K562 (cell line): Measurements from ENCODE around the gene GMPR. TPM values are rescaled to one million over a fixed set of nuclear protein-coding genes. Genes with fewer than 3 reads are reported as not detected.

ENCODE experiments used
- CEBPZ ChIP-seq: fragments of 150-350 bp; IDR thresholded peaks from 2 replicates; pipeline ENCODE4 v1.6.1; 2014; ENCODE audit warnings: low read depth, mild to moderate bottlenecking, low read length, borderline replicate concordance
- CXXC5 ChIP-seq: fragments of 250-450 bp; sonication (Bioruptor Pico); IDR thresholded peaks from 2 replicates; pipeline ENCODE4 v1.8.0; 2022; ENCODE audit warnings: inconsistent platforms, mild to moderate bottlenecking, moderate library complexity
- EZH2 ChIP-seq: IDR thresholded peaks from 2 replicates; pipeline ENCODE4 v1.6.1; 2012; ENCODE audit warnings: low read depth, mild to moderate bottlenecking, inconsistent platforms, low read length, borderline replicate concordance
- FOXK2 ChIP-seq, 2 experiments: fragments of 450-650 bp; IDR thresholded peaks in 1 of 2; conservative IDR thresholded peaks in 1 of 2; 2 replicates each; pipeline ENCODE4 v1.6.1; 2016; ENCODE audit warnings: low read depth in 2 of 2, mild to moderate bottlenecking in 1 of 2
- KLF13 ChIP-seq: fragments of 450-650 bp; IDR thresholded peaks from 2 replicates; pipeline ENCODE4 v1.6.1; 2016; ENCODE audit warnings: missing genetic modification characterization, low read depth, mild to moderate bottlenecking, missing compliant biosample characterization, moderate library complexity, borderline replicate concordance
- POLR2G ChIP-seq: fragments of 200-400 bp; formaldehyde crosslinking; IDR thresholded peaks from 2 replicates; pipeline ENCODE4 v1.6.1; 2017; ENCODE audit warnings: low read depth, mild to moderate bottlenecking, antibody characterized with exemption, low read length, moderate library complexity
- RB1 ChIP-seq: fragments of 450-650 bp; IDR thresholded peaks from 2 replicates; pipeline ENCODE4 v1.6.1; 2017; ENCODE audit warnings: low read depth, mild to moderate bottlenecking
- SIX5 ChIP-seq, 2 experiments: IDR thresholded peaks; 2 replicates each; pipeline ENCODE4 v1.6.1; 2011; ENCODE audit warnings: low read length in 2 of 2, borderline replicate concordance in 1 of 2, low read depth in 1 of 2, mild to moderate bottlenecking in 1 of 2, moderate library complexity in 1 of 2; ENCODE audit not compliant: insufficient read depth in 1 of 2
- SMAD3 ChIP-seq: fragments of 450-650 bp; formaldehyde crosslinking; conservative IDR thresholded peaks from 2 replicates; pipeline ENCODE4 v1.4.0; 2020; ENCODE audit warnings: mild to moderate bottlenecking
- SMARCE1 ChIP-seq: fragments of 450-650 bp; IDR thresholded peaks from 2 replicates; pipeline ENCODE4 v1.7.1; 2016; ENCODE audit warnings: mild to moderate bottlenecking
- XRCC3 ChIP-seq: fragments of 450-650 bp; IDR thresholded peaks from 2 replicates; pipeline ENCODE4 v1.6.1; 2017; ENCODE audit warnings: mild to moderate bottlenecking, moderate library complexity
- XRCC4 ChIP-seq: IDR thresholded peaks from one replicate; pipeline ENCODE4 v1.6.1; 2011; ENCODE audit not compliant: insufficient read depth, insufficient read length; ENCODE audit errors: extremely low read depth
- ZNF740 ChIP-seq, 3 experiments: fragments of 200-800 bp in 1 of 3; sonication (Bioruptor generic) in 1 of 3; sonication (generic) in 1 of 3; formaldehyde crosslinking in 1 of 3; IDR thresholded peaks; 2 replicates each; pipeline versions ENCODE4 v1.6.1 to v1.8.0; 2016 to 2022; ENCODE audit warnings: mild to moderate bottlenecking in 2 of 3, missing compliant biosample characterization in 2 of 3, missing genetic modification characterization in 2 of 3, missing genetic modification reagents in 1 of 3
- polyA plus RNA-seq, 8 experiments: library from polyadenylated mRNA; depleted of rRNA in 4 of 8; stranded (reverse) in 5 of 8; unstranded in 3 of 8; fragments of >200 nt; fragmentation: Nextera tagmentation in 2 of 8; fragmentation: Illumina TruSeq in 1 of 8; extraction: Ambion mirVana in 2 of 8; extraction: Trizol in 1 of 8; gene quantifications; 2 replicates each; pipeline versions ENCODE4 v1.2.1 to v1.2.3, GENCODE V29; 2011 to 2014; ENCODE audit warnings: inconsistent platforms in 1 of 8, missing spikeins in 1 of 8
- total RNA-seq, 7 experiments: library from RNA; depleted of rRNA in 6 of 7; stranded (reverse); fragments of >200 nt in 6 of 7; fragmentation: Illumina TruSeq in 2 of 7; extraction: Trizol in 2 of 7; gene quantifications; 2 replicates each; pipeline versions ENCODE4 v1.2.1 to v1.2.3, GENCODE V29; 2011 to 2021; ENCODE audit warnings: low replicate concordance in 1 of 7
- TF ChIP-seq, protein P1 (sequence below), 2 experiments: fragments of 200-800 bp in 1 of 2; sonication (Bioruptor generic) in 1 of 2; sonication (generic) in 1 of 2; formaldehyde crosslinking in 1 of 2; IDR thresholded peaks in 1 of 2; conservative IDR thresholded peaks in 1 of 2; 2 replicates each; pipeline versions ENCODE4 v1.5.0 to v1.6.1; 2016 to 2020; ENCODE audit warnings: missing compliant biosample characterization in 1 of 2, missing genetic modification characterization in 1 of 2, missing genetic modification reagents in 1 of 2
- TF ChIP-seq, protein P2 (sequence below), 2 experiments: fragments of 450-650 bp in 1 of 2; IDR thresholded peaks; 2 replicates each; pipeline ENCODE4 v1.6.1; 2011 to 2017; ENCODE audit warnings: low read depth in 2 of 2, antibody characterized with exemption in 1 of 2, borderline replicate concordance in 1 of 2, low read length in 1 of 2, mild to moderate bottlenecking in 1 of 2, mixed read lengths in 1 of 2; ENCODE audit not compliant: control insufficient read depth in 1 of 2

The GMPR gene
- total and polyA plus RNA-seq, 9 of the 15 experiments (the other 6 are each of a cell fraction or from before 2014, with no cell fraction given): 34.6 to 83.7 (median 49.8) TPM

- TF ChIP-seq ZNF740 (CRISPR knock-in tag; IDR thresholded peaks at IDR 0.05) (no peak), ZNF740 (tag; IDR thresholded peaks at IDR 0.05) (no peak), CEBPZ (no peak), SMAD3 (CRISPR knock-in tag) (0 out of 2 replicates have a peak, but pooled peaks have one; percentile 15), SIX5 (IDR thresholded peaks at IDR 0.05; ENCODE audit: borderline replicate concordance in 1 of 2, insufficient read depth in 1 of 2, low read depth in 1 of 2, low read length in 2 of 2) (no peak), XRCC3 (no peak), CXXC5 (CRISPR knock-in tag) (peak; percentile 84), RB1 (no peak), SMARCE1 (peak; percentile 40; the same call in 1 of the 2 replicates), EZH2 (no peak), XRCC4 (no peak), FOXK2 (conservative IDR thresholded peaks at IDR 0.05 in 1 of 2, IDR thresholded peaks at IDR 0.05 in 1 of 2; ENCODE audit: low read depth in 2 of 2) (peak; percentile 49 to 69; a peak in 2 of 4 replicates), KLF13 (tag) (no peak), POLR2G (peak; percentile 45; the same call in 1 of the 2 replicates)
- TF ChIP-seq, protein P1, sequence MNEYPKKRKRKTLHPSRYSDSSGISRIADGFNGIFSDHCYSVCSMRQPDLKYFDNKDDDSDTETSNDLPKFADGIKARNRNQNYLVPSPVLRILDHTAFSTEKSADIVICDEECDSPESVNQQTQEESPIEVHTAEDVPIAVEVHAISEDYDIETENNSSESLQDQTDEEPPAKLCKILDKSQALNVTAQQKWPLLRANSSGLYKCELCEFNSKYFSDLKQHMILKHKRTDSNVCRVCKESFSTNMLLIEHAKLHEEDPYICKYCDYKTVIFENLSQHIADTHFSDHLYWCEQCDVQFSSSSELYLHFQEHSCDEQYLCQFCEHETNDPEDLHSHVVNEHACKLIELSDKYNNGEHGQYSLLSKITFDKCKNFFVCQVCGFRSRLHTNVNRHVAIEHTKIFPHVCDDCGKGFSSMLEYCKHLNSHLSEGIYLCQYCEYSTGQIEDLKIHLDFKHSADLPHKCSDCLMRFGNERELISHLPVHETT (CRISPR knock-in tag; conservative IDR thresholded peaks at IDR 0.05 in 1 of 2, IDR thresholded peaks at IDR 0.05 in 1 of 2): peak in 1 of 2 experiments; percentile 83; a peak in 2 of 4 replicates
- TF ChIP-seq, protein P2, sequence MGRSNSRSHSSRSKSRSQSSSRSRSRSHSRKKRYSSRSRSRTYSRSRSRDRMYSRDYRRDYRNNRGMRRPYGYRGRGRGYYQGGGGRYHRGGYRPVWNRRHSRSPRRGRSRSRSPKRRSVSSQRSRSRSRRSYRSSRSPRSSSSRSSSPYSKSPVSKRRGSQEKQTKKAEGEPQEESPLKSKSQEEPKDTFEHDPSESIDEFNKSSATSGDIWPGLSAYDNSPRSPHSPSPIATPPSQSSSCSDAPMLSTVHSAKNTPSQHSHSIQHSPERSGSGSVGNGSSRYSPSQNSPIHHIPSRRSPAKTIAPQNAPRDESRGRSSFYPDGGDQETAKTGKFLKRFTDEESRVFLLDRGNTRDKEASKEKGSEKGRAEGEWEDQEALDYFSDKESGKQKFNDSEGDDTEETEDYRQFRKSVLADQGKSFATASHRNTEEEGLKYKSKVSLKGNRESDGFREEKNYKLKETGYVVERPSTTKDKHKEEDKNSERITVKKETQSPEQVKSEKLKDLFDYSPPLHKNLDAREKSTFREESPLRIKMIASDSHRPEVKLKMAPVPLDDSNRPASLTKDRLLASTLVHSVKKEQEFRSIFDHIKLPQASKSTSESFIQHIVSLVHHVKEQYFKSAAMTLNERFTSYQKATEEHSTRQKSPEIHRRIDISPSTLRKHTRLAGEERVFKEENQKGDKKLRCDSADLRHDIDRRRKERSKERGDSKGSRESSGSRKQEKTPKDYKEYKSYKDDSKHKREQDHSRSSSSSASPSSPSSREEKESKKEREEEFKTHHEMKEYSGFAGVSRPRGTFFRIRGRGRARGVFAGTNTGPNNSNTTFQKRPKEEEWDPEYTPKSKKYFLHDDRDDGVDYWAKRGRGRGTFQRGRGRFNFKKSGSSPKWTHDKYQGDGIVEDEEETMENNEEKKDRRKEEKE (IDR thresholded peaks at IDR 0.05; ENCODE audit: borderline replicate concordance in 1 of 2, control insufficient read depth in 1 of 2, low read depth in 2 of 2, low read length in 1 of 2): 0 out of 4 replicates have a peak, but pooled peaks of 1 of the 2 experiments have one; percentile 54
Observed at GRCh38 chr6:16322666-16323312, 84.4 kb downstream of the GMPR start (continued).
